ENCODE measurements around the gene DAGLA. TPM values are rescaled to one million over a fixed set of nuclear protein-coding genes. Genes with fewer than 3 reads are reported as not detected.

Gene DAGLA
- total and polyA plus RNA-seq, 2 of the 13 experiments (the other 11 are each of a cell fraction or from before 2014, with no cell fraction given) = 2.6 to 3.9 TPM

- TF ChIP-seq ATF4 (CRISPR knock-in tag; IDR thresholded peaks at IDR 0.05) (no peak), MXD3 (CRISPR knock-in tag; IDR thresholded peaks at IDR 0.05) (no peak), SAP130 (CRISPR knock-in tag; IDR thresholded peaks at IDR 0.05; ENCODE audit: low read depth) (peak; percentile 37; the same call in 1 of the 2 replicates)
Measured at GRCh38 chr11:61693922-61694601, 13.9 kb downstream of the DAGLA start (continued).

GRCh38 chr11:61694602-61694939 lies 14.4 kb downstream of the DAGLA start:
- Histone ChIP-seq H3K36me3 (replicated peaks in 1 of 2; ENCODE audit: control insufficient read depth in 1 of 2, insufficient read depth in 2 of 2, low read length in 2 of 2) (no peaks in the 10 kb centered on the region; a peak in 3 of 5 replicates), H3K4me3 (replicated peaks in 1 of 3; ENCODE audit: insufficient read depth in 1 of 3, low read depth in 2 of 3, low read length in 3 of 3) (no peak overlapping the region), H3K9ac (ENCODE audit: insufficient read depth, low read depth, low read length) (no peak overlapping the region), H2AFZ (ENCODE audit: low read length) (no peak overlapping the region), H3K4me1 (ENCODE audit: insufficient read depth, low read length) (peaks cover 45% of the 10 kb centered on the region), H3K4me2 (ENCODE audit: low read depth, low read length) (no peak overlapping the region), H3K27me3 (ENCODE audit: control insufficient read depth in 1 of 2, insufficient read depth in 2 of 2, low read length in 2 of 2) (no peaks in the 10 kb centered on the region), H3K27ac (ENCODE audit: extremely low read length, insufficient read depth, low read length) (no peak overlapping the region), H4K20me1 (ENCODE audit: insufficient read depth, low read length) (peaks cover 10% of the 10 kb centered on the region), H3K9me3 (ENCODE audit: low read length) (no peaks in the 10 kb centered on the region), H3K79me2 (ENCODE audit: insufficient read depth, low read length) (peaks cover 38% of the 10 kb centered on the region)
- FAIRE-seq = no peak
- in situ Hi-C loops (cut with HindIII; ENCODE audit: extremely low pct_ligation_motif_present, low pct_unique_long_range_greater_than_20kb) = no loop called here
- no TSS peak for BruUV-seq (replicated peaks)
- POLR2A ChIA-PET = interaction anchor here (0.9 to 1.5 kb wide), 6 partner anchors 11 to 28 kb away, joined by 3 to 17 read pairs (median 4); no protein-coding TSS in a partner anchor
- intact Hi-C loops (cut with micrococcal nuclease; ENCODE audit: unreplicated experiment) = no loop called here
- no peak for DNase-seq (ENCODE audit: low spot score)
- CTCF ChIA-PET (ENCODE audit: low intra/inter-chr PET ratio, low total read pairs) = no interaction called here
- 95% methylated on average over 7 of the region's 7 CpGs for WGBS (ENCODE audit: low lambda C conversion rate)
- no peak for ATAC-seq
- TF ChIP-seq MATR3 (CRISPR knock-in tag; IDR thresholded peaks at IDR 0.05) (no peak), MBNL3 (CRISPR knock-in tag; conservative IDR thresholded peaks at IDR 0.05) (no peak), ZNF142 (CRISPR knock-in tag; IDR thresholded peaks at IDR 0.05) (no peak), TFAP4 (IDR thresholded peaks at IDR 0.05; ENCODE audit: borderline replicate concordance, low read depth) (no peak), ZBTB21 (CRISPR knock-in tag; IDR thresholded peaks at IDR 0.05) (no peak), SAFB2 (CRISPR knock-in tag; IDR thresholded peaks at IDR 0.05; ENCODE audit: borderline replicate concordance, low read depth) (no peak), ZFAT (CRISPR knock-in tag; conservative IDR thresholded peaks at IDR 0.05) (no peak), ELF1 (CRISPR knock-in tag; IDR thresholded peaks at IDR 0.05) (no peak), MTA3 (CRISPR knock-in tag; IDR thresholded peaks at IDR 0.05) (no peak), ATF2 (CRISPR knock-in tag; IDR thresholded peaks at IDR 0.05) (no peak), ZFYVE20 (CRISPR knock-in tag; IDR thresholded peaks at IDR 0.05; ENCODE audit: borderline replicate concordance, low read depth) (no peak)
